B cell (primary cell): ENCODE data around the gene NFASC.

ENCODE experiments used
- EZH2 ChIP-seq: IDR thresholded peaks from 2 replicates; pipeline ENCODE4 v1.6.1; 2012; ENCODE audit warnings: borderline replicate concordance, low read depth, mild to moderate bottlenecking, moderate library complexity, low read length; ENCODE audit not compliant: insufficient read depth, poor library complexity, severe bottlenecking
- TF ChIP-seq, protein P1 (sequence below): fragments of 200-600 bp; IDR thresholded peaks from one replicate; pipeline ENCODE4 v1.8.0; 2022; ENCODE audit warnings: antibody characterized with exemption, mild to moderate bottlenecking

DNA sequence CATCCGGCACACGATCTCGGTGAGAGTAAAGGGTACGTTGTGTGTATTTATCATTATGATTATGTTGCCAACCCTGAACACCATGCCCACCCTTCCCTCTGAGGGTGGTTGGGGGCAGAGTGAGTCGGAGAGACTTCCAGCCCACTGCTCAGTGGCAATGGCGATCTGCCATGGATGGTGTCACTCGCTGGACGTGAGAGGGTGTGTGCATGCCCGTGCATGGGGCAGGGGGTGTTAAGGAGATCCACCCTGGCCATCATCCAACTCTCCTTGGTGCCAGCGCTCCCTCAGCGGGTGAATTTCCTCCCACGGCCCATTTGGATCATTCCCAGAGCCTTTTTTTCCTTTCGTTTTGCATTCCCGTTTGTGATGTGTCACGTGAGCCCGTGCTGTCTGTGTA lies 98.3 kb downstream of the NFASC start:
- TF ChIP-seq, protein P1, sequence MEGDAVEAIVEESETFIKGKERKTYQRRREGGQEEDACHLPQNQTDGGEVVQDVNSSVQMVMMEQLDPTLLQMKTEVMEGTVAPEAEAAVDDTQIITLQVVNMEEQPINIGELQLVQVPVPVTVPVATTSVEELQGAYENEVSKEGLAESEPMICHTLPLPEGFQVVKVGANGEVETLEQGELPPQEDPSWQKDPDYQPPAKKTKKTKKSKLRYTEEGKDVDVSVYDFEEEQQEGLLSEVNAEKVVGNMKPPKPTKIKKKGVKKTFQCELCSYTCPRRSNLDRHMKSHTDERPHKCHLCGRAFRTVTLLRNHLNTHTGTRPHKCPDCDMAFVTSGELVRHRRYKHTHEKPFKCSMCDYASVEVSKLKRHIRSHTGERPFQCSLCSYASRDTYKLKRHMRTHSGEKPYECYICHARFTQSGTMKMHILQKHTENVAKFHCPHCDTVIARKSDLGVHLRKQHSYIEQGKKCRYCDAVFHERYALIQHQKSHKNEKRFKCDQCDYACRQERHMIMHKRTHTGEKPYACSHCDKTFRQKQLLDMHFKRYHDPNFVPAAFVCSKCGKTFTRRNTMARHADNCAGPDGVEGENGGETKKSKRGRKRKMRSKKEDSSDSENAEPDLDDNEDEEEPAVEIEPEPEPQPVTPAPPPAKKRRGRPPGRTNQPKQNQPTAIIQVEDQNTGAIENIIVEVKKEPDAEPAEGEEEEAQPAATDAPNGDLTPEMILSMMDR, result no peak
- no peak for TF ChIP-seq EZH2
